Measurements from ENCODE around the gene TMBIM6.
"Not testable (repeated sequence)": the region's sequence is repeated elsewhere in the genome, so short reads cannot be mapped to it uniquely, and the experiment has no call there.

Gene TMBIM6

DNA sequence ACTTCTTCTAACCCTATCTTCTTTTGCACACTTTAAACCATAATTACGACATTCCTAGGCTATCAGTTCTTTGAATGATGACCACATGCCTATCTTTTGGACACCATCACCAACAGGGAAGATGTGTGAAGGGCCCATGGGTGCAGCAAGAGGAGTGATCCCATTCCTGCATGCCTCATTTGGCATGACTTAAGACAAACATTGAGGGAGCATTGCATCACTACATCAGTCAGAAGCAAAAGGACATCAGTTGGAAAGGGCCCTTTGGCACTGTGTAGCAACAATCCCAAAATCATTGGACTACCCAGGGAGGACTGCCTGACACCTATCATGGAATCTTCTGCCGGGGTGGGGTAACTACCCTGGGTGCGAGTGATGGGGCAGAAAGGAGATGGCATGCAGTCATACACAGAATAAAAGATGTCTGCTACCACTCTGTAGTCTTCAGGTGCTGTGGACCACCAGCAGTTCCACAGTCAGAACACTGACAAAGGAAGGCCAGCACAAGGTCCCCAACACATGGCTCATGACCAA is 10.7 kb upstream of the TMBIM6 start:
- no peak for DNase-seq

DNA sequence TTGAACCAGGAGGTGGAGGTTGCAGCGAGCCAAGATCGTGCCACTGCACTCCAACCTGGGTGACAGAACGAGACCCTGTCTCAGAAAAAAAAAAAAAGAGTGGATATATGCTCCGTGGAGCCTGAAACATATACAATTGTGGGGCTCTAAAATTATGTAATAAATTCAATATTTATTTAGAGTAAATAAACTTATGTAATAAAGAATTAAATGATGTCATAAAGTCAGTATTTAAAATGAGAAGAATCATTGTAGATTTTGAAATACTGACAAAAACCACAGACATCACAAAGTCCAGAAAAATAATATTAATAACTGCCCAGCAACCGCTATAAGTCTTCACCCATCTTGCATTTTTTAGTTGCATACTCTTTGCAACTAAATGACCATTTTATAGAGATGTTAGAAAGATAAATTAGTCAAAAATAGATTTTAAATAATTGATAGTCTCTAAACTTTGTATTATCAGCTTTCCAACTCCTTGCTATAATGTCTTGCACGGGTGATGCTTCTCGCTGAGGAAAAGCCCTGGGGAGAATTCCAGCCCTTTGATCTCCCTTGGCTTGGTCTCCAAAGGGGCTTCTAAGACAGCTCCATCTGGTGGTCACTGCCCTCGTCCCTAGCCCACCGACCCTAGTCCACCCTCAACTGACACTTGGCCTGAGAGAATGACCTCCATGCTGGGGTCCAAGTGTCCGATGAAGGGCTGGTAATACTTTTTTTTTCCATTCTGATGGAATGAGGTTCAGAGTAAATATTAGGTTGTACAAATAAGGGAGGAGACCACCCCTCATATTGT is 7.9 kb upstream of the TMBIM6 start:
- no peak for DNase-seq

DNA sequence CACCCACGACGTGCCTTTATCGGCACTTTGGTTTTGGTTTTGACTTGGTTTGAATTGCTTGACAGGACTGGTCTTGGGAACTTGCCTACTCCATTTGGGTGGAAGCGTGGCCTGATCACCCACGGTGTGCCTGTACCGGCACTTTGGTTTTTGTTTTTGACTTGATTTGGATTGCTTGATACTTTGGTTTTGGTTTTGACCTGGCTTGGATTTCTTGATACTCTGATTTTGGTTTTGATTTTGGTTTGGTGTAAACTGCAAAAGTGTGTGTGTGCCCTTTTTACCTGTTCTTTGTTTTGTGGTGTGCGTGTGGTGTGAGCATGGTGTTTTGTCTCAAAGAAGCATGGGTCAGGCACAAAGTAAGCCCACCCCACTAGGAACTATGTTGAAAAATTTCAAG is 6.5 kb upstream of the TMBIM6 start:
- not testable (repeated sequence) for DNase-seq

DNA sequence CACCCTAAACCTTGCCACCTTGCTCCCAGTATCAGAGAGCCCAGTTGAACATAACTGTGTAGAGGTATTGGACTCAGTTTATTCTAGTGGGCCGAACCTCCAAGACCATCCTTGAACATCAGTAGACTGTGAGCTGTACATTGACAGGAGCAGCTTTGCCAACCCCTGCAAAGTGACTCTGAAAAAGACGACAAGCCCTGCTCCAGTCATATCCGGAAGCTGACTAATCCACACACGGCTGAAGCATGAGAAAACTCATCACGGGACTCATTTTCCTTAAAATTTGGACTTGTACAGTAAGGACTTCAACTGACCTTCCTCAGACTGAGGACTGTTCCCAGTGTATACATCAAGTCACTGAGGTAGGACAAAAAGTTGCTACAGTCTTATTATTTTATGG is 2.6 kb upstream of the TMBIM6 start:
- not testable (repeated sequence) for DNase-seq

DNA sequence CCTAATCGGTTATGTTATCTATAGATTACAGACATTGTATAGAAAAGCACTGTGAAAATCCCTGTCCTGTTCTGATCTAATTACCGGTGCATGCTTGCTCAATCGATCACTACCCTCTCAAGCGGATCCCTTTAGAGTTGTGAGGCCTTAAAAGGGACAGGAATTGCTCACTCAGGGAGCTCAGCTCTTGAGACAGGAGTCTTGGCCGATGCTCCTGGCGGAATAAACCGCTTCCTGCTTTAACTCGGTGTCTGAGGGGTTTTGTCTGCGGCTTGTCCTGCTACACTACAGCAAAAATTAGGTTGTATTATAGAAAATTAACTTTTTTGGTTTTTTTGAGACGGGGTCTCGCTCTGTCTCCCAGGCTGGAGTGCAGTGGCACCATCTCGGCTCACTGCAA is 1.1 kb upstream of the TMBIM6 start:
- not testable (repeated sequence) for DNase-seq

DNA sequence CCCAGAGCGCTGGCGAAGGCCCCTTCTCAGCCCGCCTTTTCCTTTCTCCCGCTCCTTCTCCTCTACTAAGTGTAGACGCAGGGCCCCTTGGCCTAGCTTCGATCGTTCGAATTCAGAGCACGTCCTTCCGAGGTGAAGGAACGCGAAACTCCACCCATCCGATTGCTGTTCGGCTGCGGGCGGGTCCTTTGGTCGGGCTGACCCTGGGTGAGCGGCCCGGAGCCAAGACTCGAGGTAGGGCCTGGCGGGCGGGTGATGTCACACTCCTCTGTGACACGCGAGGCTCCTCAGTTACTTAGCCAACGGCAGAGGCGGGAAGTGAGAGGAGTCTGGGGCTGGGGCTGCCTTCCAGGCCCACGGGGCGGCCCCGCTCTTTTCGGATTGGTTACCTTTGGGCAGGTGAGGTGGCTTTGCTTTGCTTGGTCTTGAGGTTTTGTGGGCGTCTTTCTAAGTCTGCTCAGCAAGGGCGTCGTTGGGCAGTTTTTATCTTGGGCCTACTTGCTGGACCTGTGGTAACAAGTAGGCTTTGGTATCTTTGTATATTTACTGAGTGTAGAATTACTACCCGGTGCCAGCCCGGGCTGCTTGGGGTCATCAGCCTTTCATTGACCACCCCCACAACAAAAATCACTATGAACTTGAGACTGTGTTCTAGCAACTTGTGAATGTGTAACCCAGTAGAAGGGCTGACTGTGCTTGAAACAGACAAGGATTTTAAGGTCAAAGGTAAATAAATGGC is 694 bp downstream of the TMBIM6 start:
- DNase-seq, result peak; percentile 48

DNA sequence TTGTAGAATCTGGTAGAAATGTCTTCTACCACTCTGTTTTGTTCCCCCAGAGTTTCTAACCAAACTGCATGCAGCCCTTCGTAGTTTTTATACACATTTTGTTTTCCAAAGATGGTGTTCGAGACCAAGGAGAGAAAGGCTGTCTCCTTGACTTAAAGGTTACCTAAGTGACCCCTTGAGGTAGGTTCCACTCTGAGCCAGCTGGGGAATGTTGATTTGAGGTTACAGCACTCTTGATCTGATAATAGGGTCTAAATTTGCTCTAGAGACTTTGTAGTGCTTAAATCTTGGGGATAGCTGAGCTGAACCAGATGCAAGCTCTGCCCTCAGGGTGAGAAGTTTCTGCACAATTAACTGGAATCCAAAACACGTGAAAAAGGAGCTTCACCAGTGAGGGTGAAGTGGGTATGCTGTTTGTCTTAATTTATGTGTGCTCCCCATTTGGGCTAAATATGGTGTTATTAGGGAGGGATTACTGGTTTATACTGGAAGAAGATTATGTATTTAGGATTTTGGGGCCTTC is 3.1 kb downstream of the TMBIM6 start:
- DNase-seq, result no peak

DNA sequence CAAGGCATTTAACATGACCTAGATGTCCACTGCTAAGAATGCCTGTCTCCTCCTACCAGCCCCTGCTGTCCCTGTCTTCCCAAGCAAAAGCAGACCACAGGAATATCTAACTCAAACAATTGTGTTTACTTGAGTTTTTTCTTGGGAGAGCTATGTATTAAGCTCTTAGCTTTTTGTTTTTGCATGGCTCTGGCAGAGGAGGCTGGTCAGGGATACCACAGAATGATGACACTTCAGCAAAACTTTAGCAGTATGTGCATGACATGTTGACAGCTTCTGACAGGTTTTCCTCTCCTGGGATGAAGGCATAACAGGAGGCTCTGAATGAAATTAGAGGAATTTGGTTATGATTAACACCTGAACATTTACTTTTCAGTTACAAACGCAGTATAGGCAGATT is 6.9 kb downstream of the TMBIM6 start:
- DNase-seq, result no peak

DNA sequence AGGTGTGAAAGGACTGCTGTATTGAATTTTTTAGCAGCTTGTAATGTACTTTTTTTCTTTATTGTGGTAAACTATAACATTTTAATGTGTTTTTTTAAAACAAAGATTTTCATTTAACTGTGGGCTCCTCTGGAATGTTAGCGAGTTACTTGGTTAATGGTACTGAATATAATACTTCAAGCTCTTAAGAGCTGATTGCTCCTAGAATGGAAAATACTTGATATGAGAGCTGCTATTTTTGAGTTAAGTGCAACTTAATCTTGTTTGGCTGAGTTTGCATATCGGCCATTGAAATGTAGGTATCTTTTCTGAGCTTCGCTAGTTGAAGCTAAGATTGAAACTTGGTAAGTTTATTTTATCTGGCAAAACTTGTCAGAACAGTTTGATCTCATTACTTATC is 7.4 kb downstream of the TMBIM6 start:
- DNase-seq, result no peak

DNA sequence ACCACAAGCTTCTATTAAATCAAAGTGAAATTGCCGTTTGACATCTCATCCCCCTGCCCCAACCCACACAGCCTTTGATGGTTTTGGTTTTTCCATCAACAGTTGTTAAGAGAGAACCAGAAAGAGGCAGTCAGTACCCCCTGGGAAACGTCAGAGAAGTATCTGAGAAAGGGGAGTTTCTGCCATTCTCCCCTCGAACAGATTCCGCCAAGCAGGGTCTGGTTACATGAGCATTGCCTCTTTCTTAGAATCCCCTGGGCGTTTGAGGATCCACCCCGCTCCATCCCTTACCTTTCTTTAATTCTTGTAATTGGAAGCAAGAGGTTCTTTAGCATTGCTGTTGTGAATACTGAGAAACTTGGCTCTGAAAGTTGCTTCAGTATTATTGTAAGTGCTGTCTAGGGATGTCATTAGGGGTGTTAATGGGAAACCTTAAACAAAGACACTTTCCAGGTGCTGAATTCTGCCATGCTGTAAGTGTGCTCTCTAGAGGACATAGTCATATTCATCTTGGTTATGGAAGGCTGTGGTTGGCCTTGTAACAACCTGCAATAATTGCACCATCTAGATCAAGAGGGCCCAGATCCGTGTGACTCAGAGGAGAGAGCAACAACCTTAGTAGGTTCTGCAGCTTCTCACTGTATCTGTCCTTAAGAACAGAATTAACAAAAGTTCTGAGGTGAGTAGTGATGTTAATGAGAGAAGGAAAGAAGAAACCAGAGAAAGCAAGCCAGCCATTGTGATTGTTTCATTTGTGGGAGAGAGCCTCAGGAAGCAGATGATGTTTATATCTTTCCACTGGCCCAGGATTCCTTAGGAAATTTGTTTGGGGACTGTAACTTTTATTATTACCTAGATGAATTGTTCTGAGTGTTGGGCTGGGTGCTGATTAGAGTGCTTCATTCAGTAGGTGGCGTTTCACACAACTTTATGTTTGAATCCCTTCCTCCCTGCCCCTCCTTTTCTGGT is 9.0 kb downstream of the TMBIM6 start:
- no peak for DNase-seq

DNA sequence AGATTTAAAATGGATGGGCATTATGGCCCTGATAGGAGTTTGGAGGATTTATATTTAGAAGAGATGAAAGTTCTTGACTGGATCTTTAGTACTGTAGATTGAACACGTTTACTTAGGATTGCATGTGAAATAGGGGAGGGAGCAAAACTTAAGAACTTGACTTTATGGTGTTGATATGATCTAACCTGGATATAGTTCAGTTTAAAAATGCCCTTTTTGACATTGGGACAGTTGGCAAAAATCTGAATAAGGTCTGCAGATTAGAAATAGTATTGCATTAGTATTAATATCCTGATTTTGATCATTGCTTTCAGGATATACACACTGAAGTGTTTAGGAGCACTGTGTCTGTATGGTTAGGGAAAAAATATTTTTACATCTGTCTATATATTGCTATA is 9.6 kb downstream of the TMBIM6 start:
- no peak for DNase-seq

DNA sequence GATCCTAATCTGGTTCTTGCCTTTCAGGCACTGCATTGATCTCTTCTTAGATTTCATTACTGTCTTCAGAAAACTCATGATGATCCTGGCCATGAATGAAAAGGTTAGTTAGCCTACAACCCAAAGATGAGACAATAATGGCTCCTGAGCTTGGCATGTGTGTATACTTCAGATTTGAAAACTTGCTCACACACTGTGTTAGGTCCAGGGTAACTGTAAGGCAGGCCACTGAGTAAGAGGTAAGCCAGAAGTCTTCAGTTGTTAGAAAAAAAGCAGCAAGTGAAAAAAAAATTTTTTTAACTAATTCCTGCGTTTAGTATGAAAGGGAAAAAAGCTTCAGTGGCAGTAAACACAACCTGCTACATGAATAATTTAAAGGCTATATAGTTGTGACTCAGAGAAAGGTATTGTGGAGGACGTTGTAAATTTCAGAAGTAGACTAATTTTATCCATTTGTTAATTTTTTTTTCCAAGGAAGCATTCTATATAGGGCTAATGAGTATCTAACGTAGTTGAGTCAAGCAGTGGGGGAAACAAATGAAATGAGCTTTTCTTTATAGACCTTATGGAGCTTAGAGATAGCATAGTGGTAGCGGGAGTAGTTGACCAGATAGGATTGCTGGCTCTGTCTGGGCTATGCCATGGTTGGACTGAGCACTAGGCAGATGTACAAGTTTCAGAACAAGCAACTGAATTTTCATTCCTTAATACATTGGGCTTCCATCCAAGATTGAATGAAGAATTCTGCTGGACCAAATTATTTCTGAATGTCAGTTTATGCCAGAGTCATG is 20.5 kb downstream of the TMBIM6 start:
- DNase-seq, result no peak

DNA sequence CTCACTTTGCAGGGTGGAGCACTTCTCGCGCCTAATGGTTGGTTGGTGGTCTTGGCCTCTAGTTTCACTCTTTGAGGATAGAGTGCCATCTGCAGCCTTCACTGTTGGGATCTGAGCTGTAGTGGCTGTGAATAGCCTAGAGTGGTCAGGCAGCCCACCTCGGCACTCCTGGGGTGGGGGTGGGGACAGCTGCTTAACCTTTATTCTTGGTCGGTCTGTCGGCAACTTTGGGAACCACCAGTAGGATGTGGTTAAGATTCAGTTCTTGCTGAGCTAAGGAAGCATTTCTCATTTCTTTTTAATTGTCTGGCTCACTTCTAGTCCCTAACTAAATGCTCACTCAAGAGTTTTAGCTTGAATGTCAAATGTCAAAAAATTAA is 21.1 kb downstream of the TMBIM6 start:
- DNase-seq, result no peak

DNA sequence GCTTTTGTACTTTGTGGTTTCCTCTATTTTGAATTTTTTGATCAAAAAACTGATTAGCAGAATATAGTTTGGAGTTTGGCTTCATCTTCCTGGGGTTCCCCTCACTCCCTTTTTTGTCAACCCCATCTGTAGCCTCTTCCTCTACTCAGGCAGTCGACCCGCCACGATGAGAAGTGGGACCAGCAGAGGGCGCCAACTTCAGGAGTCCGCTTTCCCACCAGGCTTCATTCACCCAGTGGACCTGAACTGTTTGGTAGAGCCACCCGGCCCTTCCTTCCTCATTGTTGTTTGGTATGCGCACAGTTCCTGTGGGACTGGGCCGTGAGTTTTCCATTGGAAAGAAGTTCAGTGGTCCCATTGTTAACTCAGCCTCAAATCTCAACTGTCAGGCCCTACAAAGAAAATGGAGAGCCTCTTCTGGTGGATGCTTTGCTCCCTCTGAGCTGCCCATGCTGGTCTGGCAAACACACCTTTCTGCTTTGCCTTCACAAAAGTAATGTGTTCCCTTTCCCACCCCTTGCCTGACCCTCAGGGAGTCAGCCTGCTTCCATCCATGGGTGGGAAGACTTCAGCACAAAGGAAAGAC is 21.7 kb downstream of the TMBIM6 start:
- no peak for DNase-seq

DNA sequence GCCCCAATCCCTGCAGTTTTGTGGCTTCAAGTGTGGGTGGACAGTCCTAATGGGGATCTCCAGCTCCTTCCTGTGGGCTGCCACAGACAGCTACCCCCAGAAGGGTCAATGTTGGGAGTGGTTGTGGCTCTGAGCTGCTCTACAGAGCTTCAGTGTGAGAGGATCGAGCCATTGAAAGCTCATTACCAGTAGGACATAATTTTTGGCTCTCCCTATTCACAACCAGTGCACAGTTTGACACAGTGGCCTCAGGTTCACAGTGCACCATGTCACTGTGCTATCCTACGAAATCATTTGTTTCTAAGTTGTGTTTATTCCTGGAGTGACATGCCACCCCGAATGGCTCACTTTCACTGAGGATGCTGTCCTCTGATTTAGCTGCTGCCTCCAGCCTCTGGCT is 22.8 kb downstream of the TMBIM6 start:
- DNase-seq, result no peak

DNA sequence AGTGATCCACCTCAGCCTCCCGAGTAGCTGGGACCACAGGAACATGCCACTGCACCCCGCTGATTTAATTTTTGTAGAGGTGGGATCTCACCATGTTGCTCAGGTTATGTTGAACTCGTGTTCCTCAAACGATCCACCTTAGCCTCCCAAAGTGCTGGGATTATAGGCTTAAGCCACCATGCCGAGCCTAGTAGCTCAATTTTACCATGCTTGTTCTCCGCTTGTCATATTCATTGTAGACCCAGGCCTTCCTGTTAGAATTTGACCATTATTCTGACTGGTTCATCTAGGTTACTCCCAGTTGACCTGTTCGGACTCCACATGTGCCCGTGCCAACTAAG is 24.7 kb downstream of the TMBIM6 start:
- DNase-seq, result no peak

DNA sequence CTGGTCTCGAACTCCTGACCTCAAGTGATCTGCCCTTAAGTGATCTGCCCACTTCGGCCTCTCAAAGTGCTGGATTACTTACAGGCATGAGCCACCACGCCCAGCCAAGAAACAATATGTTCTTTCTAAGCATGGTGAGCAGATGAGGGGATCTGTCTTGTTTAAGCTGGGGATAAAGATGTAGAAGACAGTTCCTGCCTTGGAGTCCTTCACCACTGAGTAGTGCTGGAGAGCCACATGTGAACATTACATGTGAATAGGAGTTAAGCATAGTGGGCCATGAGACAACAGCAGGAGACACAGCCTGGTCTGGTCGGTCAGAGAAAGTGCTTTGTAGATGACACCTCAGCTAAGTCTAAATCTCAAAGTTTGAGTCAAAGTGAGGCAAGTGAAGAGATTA is 26.0 kb downstream of the TMBIM6 start:
- DNase-seq, result no peak

DNA sequence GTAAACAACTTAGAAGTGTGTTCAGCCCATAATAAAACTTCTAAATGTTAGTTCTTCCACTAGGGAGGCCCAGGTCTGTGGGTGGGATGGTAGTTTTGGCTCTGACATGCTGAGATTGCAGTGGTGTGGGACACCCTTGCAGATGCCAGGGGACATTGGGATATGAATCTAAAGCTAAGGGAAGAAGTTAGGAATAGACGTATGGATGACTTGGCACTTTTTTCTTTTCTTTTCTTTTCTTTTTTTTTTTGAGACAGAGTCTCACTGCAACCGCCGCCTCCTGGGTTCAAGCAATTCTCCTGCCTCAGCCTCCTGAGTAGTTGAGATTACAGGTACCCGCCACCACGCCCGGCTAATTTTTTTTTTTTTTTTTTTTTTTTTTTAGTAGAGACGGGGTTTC is 31.7 kb downstream of the TMBIM6 start:
- DNase-seq, result not testable (repeated sequence)

DNA sequence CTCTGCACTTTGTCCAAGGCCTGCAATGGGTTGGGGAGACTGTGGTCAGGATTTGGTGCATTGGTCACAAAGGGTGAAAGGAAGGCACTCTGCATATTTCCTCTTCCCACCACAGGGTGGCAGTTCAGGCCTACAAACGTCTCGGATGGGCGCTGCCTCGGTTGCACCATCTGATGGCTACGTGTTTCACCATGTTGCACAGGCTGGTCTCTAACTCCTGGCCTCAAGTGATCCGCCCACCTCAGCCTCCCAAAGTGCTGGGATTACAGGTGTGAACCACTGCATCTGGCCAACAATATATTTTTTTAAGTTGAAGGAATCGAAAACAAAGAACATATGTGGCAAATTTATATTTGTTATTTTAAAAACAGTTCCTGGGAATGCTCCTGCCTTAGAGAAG is 35.1 kb downstream of the TMBIM6 start:
- DNase-seq, result peak; percentile 37

DNA sequence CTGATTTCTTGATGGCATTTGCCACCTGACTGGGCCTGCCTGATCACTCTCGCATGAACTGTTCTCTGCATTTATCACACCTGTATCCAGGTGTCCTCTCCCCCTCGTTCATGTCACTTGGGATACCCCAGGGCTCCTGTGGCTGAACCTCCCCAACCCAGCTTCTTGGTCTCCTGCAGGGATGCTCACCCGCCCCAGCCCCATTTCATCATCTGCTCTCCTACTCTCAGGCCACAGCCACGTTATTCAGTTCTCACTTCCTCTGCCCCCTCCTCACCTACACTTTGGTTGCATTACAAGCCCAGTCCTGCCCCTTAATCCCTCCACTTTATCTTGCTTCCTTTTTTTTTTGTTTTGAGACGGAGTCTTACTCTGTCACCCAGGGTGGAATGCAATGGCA is 35.5 kb downstream of the TMBIM6 start:
- DNase-seq, result no peak

DNA sequence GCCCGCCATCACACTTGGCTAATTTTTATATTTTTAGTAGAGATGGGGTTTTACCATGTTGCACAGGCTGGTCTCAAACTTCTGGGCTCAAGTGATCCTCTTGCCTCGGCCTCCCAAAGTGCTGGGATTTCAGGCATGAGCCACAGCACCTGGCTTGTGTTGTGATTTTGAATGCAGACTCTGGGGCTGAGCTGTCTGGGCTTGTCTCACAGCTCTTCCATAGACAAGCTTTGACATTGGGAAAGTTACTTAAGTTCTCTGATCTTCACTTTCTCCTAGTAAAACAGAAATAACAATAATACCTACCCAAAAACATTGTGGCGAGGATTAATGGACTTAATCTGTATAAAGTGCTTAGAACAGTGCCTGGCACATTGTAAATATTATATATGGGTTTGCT is 36.0 kb downstream of the TMBIM6 start:
- DNase-seq, result no peak
